Skin epidermis (tissue), 12 donors: ENCODE data around the gene FGF7.
A peak's percentile ranks its signal among the peaks of the same experiment; 100 is the strongest.
"Not testable (repeated sequence)": the region's sequence is repeated elsewhere in the genome, so short reads cannot be mapped to it uniquely, and the experiment has no call there.

Experiments used
- H3K27ac ChIP-seq, 21 experiments: fragments of 200-600 bp; sonication (generic) in 11 of 21; one replicate each; pipeline ENCODE4 v1.5.0; 2020; ENCODE audit warnings: mild to moderate bottlenecking in 3 of 21, inconsistent platforms in 2 of 21, moderate library complexity in 2 of 21
- H3K4me3 ChIP-seq, 7 experiments: fragments of 200-600 bp; sonication (generic) in 2 of 7; one replicate each; pipeline ENCODE4 v1.5.0; 2020; ENCODE audit warnings: inconsistent platforms in 2 of 7, mild to moderate bottlenecking in 2 of 7, moderate library complexity in 1 of 7

FGF7 gene, protein sequence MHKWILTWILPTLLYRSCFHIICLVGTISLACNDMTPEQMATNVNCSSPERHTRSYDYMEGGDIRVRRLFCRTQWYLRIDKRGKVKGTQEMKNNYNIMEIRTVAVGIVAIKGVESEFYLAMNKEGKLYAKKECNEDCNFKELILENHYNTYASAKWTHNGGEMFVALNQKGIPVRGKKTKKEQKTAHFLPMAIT

DNA sequence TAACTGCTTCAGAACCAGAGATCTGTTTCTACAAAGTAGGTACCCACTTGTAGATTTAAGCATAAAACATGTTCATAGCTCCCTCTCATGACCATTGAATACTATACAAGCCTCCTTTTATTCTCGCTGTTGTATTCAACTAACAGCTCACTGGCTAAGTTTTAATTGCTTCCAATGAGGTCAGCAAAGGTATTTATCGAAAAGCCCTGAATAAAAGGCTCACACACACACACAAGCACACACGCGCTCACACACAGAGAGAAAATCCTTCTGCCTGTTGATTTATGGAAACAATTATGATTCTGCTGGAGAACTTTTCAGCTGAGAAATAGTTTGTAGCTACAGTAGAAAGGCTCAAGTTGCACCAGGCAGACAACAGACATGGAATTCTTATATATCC is at the start of gene FGF7:
FGF7 (plus strand) TSS at position 222 of the 400 bp plus-strand sequence. CDS start 1,056 bp downstream, outside the sequence.
- H3K27ac ChIP-seq = peak within 1 kb of the TSS in 16 of 21 experiments; percentile 2 to 70 (median 52)
- H3K4me3 ChIP-seq = peak within 1 kb of the TSS in 5 of 7 experiments; percentile 0 to 31 (median 16)

DNA sequence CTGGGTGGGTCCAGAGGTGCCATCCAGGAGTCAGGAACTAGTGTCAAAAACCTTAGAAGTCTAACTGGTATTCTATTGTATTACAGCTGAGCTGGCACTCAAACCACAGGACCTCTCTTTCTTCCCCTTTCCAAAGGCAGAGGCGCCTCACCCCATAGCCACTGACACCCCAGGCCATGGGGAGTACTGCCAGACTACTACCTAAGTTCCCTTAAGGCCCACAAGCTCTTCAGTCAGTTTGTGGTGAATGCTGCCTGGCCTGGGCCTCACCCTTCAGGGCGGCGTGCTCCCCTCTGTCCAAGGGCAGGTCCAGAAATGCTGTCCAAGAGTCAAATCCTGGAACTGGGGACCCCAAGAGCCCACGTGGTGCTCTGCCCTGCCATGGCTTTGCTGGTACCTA is 43.0 kb upstream of the FGF7 start:
- Histone ChIP-seq H3K27ac (no peak overlapping the region), H3K4me3 (no peak overlapping the region)

DNA sequence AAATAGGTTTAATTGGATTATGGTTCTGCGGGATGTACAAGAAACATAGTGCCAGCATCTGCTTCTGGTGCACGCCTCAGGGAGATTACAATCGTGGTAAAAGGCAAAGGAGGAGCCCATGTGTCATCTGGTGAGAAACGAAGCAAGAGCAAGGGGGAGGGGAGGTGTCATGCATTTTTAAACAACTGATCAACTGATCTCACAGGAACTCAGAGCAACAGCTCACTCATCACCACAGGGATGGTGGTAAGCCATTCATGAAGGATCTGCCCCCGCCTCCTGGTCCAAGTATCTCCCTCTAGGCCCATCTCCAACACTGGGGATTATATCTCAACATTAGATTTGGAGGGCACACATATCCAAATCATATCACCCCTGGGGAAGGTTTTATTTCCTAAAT is 42.1 kb upstream of the FGF7 start:
- no peak overlapping the region for H3K27ac ChIP-seq
- no peak overlapping the region for H3K4me3 ChIP-seq

DNA sequence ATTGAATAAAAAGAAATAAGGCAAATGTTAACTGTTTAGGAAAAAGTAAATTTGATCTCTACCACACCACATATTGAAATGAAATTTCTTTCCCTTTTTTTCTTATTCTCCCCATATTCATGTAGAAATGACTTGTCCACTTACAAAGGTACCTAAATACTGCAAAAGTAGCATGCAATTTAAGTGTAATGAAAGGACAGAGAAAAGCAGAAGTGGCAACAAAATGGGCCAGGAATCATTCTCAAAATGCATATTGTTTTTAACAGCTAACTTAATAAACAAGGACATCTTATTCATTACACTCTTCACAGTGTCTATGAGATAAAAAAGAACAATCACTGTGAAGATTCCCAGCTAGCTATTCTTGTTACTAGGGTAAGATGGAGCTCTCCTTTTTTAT is 40.6 kb upstream of the FGF7 start:
- H3K27ac ChIP-seq = no peak overlapping the region

GRCh38 chr15:49383266-49383665 is 39.8 kb upstream of the FGF7 start:
- Histone ChIP-seq H3K4me3 (no peak overlapping the region), H3K27ac (no peak overlapping the region)

More for the DNA sequence above, 40.6 kb upstream of the FGF7 start:
- no peak overlapping the region for H3K4me3 ChIP-seq

- no peak overlapping the region for H3K4me3 ChIP-seq
- H3K27ac ChIP-seq = no peak overlapping the region
These were observed 35.6 kb upstream of the FGF7 start for GRCh38 chr15:49387471-49387870.

GRCh38 chr15:49402515-49403296 is 20.3 kb upstream of the FGF7 start:
- not testable (repeated sequence) for H3K4me3 ChIP-seq, H3K27ac ChIP-seq

DNA sequence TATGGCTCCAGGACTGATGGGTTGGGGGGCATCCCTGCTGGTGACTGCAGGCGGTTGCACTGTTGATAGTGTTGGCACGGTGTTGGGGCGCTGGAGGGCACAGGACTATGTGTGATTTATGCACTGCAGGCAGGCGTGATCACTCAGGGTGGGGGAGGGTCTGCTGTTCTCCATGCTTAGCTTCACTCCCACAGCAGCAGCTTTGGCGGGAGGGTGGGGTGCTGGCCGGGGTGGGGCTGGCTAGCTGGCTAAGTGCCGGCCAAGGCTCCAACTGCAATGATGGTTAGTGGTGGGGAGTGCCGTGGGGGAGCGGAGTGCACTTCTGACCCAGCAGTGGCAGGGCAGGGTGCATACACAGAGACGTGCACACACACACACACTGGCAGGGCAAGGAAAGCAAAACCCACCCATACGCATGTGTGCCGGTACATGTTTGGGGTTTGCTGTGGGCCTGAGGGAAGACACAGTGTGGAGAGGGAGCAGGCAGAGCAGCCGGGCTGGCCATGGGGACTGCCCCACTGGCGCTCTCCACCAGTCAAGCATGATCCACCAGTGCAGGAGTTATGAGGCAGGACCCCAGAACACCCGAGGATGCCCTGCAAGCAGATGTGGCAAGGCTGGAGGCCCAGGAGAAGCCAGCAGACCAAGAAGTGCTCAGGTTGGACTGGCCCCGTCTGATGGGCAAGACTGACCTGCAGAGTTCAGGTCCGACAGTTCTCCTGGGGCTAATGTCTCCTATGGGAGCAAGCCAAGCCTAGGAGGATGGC is 16.5 kb upstream of the FGF7 start:
- H3K27ac ChIP-seq = no peak overlapping the region
- H3K4me3 ChIP-seq = no peak overlapping the region

GRCh38 chr15:49410641-49411040 is 12.4 kb upstream of the FGF7 start:
- Histone ChIP-seq H3K27ac (no peak overlapping the region), H3K4me3 (no peak overlapping the region)

- no peak overlapping the region for H3K27ac ChIP-seq
These were observed 10.2 kb upstream of the FGF7 start for GRCh38 chr15:49412797-49413196.

DNA sequence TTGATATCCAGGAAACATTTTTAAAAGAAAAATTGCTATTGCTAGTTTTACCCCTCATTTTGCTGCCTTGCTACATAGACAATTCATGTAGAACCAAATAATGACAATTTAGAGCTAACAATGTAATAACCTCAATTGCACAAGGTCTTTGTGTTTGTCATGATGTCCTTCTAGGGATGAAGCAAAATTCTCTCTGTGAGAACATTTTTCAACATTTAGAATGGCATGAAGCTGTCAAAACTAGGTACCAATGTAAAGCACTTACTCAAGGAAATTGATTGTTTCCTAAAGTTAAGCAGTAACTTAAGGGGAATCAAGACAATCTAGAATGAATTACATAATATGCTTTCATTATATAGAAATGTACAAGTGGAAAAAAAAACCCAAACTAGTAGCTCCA is 7.9 kb upstream of the FGF7 start:
- no peak overlapping the region for H3K4me3 ChIP-seq
- H3K27ac ChIP-seq = no peak overlapping the region

More at GRCh38 chr15:49412797-49413196, 10.2 kb upstream of the FGF7 start:
- no peak overlapping the region for H3K4me3 ChIP-seq

DNA sequence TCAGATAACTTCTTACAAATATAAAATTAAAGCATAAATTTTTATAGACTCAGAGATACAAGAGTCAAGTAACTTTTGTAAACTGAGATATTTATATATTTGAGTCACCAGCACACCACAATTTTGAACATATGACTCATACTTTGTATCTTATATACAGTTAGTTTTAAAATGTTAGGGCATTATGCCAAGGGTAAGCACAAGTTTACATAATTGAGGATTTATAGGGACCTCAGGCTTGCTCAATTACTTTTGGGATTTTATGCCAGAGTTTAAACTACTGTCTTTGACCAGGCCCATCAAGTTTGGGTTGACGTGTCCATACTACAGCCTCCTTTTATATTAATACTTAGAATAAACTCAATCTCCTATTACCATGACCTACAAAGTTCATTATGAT is 7.4 kb upstream of the FGF7 start:
- no peak overlapping the region for H3K27ac ChIP-seq
- H3K4me3 ChIP-seq = no peak overlapping the region

DNA sequence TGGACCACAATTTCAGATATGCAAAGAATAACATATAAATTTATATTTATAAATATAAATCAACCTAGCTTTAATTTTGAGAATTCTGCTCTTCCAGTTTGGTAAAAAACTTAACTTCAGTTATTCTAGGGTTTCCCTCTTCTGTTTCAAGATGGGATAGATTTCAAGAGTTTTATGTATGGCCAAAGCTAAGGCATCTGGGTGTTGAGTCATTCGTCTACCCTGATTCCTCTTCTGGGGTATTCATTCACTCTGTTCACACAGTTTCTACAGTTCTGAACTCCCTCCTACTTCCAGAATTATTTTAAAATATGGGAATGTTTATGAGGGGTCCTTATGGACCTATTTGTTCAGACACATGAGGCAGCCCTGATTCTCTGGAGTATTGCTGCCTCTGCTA is 4.2 kb upstream of the FGF7 start:
- no peak overlapping the region for H3K27ac ChIP-seq
- no peak overlapping the region for H3K4me3 ChIP-seq

DNA sequence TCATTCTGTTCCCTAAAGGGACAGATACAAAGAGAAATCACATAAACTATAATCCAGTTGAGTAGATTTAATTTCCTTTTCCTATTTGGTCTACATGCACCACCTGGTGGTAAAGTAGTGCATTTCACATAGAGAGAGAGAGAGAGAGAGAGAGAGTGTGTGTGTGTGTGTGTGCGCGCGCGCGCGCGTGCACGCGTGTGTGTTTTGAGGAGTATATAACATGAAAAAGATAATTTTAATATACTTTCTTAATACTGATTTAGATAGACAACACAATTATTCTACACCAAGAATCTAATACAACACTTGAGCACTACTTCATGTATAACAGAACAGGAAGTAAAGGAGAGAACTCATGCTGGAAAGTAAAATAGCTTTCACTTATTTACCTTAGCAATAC is 1.1 kb upstream of the FGF7 start:
- H3K4me3 ChIP-seq = peak overlapping the region in 1 of 7 experiments; percentile 12

DNA sequence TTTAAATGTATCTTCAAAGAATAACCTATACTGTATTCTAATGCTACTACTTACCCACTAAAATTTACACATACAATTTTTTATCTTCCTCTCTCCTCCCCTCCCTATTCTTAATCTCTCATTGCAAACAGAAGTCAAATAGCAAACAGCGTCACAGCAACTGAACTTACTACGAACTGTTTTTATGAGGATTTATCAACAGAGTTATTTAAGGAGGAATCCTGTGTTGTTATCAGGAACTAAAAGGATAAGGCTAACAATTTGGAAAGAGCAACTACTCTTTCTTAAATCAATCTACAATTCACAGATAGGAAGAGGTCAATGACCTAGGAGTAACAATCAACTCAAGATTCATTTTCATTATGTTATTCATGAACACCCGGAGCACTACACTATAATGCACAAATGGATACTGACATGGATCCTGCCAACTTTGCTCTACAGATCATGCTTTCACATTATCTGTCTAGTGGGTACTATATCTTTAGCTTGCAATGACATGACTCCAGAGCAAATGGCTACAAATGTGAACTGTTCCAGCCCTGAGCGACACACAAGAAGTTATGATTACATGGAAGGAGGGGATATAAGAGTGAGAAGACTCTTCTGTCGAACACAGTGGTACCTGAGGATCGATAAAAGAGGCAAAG is 984 bp downstream of the FGF7 start:
- Histone ChIP-seq H3K4me3 (peak overlapping the region; percentile 0 to 31 (median 11)), H3K27ac (peak overlapping the region in 15 of 21 experiments; percentile 2 to 70 (median 55))

More for the DNA sequence above, 1.1 kb upstream of the FGF7 start:
- peak overlapping the region in 4 of 21 experiments; percentile 12 to 69 (median 28) for H3K27ac ChIP-seq

- peak overlapping the region in 7 of 21 experiments; percentile 2 to 70 (median 45) for H3K27ac ChIP-seq
These were observed 1.9 kb downstream of the FGF7 start for GRCh38 chr15:49424954-49425353.

DNA sequence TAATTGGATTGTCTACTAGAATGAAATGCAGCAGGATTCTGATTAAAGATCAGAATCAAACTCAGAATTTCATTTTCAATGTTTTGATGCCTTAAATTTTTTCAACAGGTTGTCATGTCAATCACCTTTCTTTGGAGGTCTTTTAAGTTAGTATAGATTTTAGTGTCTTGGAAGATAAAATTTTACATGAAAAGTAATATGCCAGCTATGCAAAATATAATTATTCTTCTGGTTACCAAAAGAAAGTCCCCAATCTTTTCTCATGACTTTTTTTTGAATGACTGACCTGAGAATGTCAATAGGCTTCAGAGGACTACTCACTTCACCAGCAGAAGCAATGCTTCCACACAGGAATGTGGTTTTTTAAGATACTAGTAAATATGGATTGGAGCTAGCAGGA is 4.3 kb downstream of the FGF7 start:
- peak overlapping the region in 4 of 21 experiments; percentile 7 to 59 (median 41) for H3K27ac ChIP-seq

More at GRCh38 chr15:49424954-49425353, 1.9 kb downstream of the FGF7 start:
- H3K4me3 ChIP-seq = peak overlapping the region in 4 of 7 experiments; percentile 3 to 31 (median 13)

DNA sequence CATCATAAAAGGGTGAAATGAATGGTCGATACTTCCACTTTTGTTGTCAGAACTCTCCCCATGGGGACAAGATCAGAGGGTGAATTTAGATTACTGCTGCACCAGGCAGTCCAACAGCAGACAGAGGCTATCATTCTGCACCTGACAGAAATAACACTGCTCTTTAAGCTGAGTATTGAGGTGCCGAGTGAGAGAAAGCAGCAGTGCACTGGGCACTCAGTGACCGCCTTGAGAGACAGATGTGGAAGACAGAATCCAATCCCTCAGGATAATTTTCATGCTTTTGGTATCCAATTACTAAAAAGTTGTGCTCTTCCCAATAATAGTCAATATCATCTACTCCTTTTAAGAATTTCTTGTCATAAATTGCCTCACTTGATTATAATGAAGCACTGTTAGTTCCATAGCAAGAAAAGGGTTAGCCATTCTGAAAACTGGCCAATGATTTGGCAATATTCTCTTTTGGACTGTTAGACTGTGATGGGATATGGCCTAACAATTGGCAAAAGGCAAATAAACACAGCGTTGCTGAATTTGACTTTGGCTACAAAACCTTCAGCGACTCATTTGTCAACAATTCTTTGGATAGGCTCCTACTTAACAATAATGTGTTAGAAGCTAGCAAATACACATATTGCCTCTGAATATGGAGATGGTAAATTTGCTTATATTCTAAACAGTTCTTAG is 5.5 kb downstream of the FGF7 start:
- peak overlapping the region in 1 of 7 experiments; percentile 12 for H3K4me3 ChIP-seq
- peak overlapping the region in 4 of 21 experiments; percentile 13 to 59 (median 28) for H3K27ac ChIP-seq

More for the DNA sequence above, 4.3 kb downstream of the FGF7 start:
- H3K4me3 ChIP-seq = peak overlapping the region in 1 of 7 experiments; percentile 19

GRCh38 chr15:49430046-49430445 is 7.0 kb downstream of the FGF7 start:
- no peak overlapping the region for H3K4me3 ChIP-seq
- H3K27ac ChIP-seq = peak overlapping the region in 1 of 21 experiments; percentile 7
